Uterus (tissue), 2 donors: ENCODE measurements around the gene CARD18.

ENCODE experiments used
- POLR2A ChIP-seq, 2 donors: fragments of 450-650 bp; IDR thresholded peaks; one replicate each; pipeline ENCODE4 v1.6.1; 2016; ENCODE audit warnings: antibody characterized with exemption in 2 of 2, mild to moderate bottlenecking in 1 of 2, moderate library complexity in 1 of 2
- TF ChIP-seq, protein P1 (sequence below), 4 experiments: fragments of 200-600 bp in 2 of 4; fragments of 450-650 bp in 2 of 4; sonication (generic) in 2 of 4; IDR thresholded peaks; one replicate each; pipeline ENCODE4 v1.5.1; 2016 to 2019; ENCODE audit warnings: antibody characterized with exemption in 4 of 4, mild to moderate bottlenecking in 2 of 4, moderate library complexity in 1 of 4

DNA sequence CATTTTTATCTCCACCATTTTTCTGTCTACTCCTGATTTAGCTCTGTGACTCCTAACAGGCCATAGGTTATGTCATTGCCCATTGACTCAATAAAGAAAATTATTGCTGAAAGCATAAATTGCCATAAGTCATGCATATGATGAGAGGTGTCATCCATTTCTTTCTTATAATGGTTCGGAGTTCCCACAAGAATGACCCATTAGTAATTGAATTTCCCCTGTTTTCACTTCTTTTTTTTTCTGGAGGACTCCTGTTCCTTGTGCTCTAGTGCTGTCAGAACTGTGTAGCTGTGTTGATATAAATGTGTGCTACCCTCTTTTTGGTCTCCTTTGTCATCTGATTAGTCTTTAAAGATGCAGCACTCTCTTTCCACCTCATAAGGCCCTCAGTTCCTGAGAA is 22.9 kb upstream of the CARD18 start:
- no peak for TF ChIP-seq POLR2A (IDR thresholded peaks at IDR 0.05)
- TF ChIP-seq, protein P1, sequence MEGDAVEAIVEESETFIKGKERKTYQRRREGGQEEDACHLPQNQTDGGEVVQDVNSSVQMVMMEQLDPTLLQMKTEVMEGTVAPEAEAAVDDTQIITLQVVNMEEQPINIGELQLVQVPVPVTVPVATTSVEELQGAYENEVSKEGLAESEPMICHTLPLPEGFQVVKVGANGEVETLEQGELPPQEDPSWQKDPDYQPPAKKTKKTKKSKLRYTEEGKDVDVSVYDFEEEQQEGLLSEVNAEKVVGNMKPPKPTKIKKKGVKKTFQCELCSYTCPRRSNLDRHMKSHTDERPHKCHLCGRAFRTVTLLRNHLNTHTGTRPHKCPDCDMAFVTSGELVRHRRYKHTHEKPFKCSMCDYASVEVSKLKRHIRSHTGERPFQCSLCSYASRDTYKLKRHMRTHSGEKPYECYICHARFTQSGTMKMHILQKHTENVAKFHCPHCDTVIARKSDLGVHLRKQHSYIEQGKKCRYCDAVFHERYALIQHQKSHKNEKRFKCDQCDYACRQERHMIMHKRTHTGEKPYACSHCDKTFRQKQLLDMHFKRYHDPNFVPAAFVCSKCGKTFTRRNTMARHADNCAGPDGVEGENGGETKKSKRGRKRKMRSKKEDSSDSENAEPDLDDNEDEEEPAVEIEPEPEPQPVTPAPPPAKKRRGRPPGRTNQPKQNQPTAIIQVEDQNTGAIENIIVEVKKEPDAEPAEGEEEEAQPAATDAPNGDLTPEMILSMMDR (IDR thresholded peaks at IDR 0.05): no peak
